ENCODE data around the gene LRRC17. TPM values are rescaled to one million over a fixed set of nuclear protein-coding genes. Genes with fewer than 3 reads are reported as not detected.

The LRRC17 gene
- total and polyA plus RNA-seq, 2 of the 4 experiments (the other 2 are of a cell fraction) = 250 to 280 TPM

DNA sequence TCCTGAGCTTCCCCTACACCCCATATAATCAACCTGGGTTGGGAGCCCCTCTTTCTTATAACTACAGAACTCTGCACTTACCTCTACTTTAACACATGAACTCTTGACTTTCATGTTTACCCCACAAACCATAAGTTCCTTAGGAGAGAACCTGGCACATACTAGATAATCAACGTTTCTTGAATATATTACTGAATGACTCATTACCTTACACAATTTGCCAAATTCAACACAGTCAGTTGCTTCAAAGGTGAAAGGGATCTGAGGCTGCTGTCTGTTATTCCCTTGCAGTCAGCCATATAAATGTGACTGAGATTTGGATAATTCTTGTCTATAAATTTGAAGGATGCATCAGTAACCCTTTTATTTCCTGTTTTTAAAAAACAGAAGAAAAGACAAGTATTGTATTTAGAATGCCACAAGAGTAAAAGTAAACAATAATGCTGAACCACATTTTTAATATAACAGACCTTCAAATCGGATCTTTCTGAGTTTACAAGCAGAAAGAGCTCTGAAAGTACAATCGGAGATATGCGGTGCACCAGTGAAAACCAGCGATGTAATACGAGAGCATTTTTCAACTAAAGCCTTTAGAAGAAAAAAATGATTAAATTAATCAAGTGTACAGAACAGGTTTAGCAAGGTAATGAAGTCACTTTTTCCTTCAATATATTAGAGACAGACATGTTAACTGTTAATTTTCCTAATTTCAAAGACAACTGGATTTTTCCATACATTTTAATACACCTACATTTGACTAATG, 29.5 kb upstream of the LRRC17 start:
- Histone ChIP-seq H3K9me3 (ENCODE audit: control insufficient read depth, insufficient read depth, low read length) (no peaks in the 10 kb centered on the region), H3K18ac (ENCODE audit: low read depth, low read length) (no peak overlapping the region), H3K79me1 (ENCODE audit: low read depth in 1 of 2, low read length in 2 of 2) (no peaks in the 10 kb centered on the region), H2AFZ (replicated peaks; ENCODE audit: low read length, poor library complexity) (no peak overlapping the region), H2BK5ac (ENCODE audit: low read depth, low read length, poor library complexity, severe bottlenecking) (no peak overlapping the region), H2BK120ac (ENCODE audit: low read depth, low read length) (peak overlapping the region; percentile 61), H2AK5ac (ENCODE audit: low read depth, low read length) (no peak overlapping the region), H3K14ac (replicated peaks; ENCODE audit: low read depth, low read length) (0 out of 2 replicates have a peak overlapping the region, but pooled peaks have one; percentile 29), H3K9ac (ENCODE audit: low read depth, low read length) (no peak overlapping the region), H2AK9ac (replicated peaks; ENCODE audit: low read depth, low read length, poor library complexity) (no peak overlapping the region), H3K4ac (ENCODE audit: low read depth, low read length) (no peak overlapping the region; the same call in 1 of the 2 replicates), H3K9me1 (ENCODE audit: insufficient read depth, low read length) (no peaks in the 10 kb centered on the region), H3K56ac (ENCODE audit: extremely low read depth, insufficient read depth, low read length) (no peak overlapping the region; the same call in 1 of the 2 replicates), H3K27me3 (ENCODE audit: control insufficient read depth, insufficient read depth, low read length) (no peaks in the 10 kb centered on the region), H3K4me1 (ENCODE audit: control insufficient read depth, insufficient read depth, low read length) (peaks cover 1% of the 10 kb centered on the region; the same call in 1 of the 2 replicates), H3K27ac (ENCODE audit: insufficient read depth, low read length) (no peak overlapping the region), H4K8ac (ENCODE audit: low read depth in 2 of 2, low read length in 2 of 2) (no peak overlapping the region), H2BK20ac (ENCODE audit: low read depth, low read length) (peak overlapping the region; percentile 57; the same call in 1 of the 2 replicates), H2BK15ac (ENCODE audit: low read depth, low read length) (0 out of 3 replicates have a peak overlapping the region, but pooled peaks have one; percentile 6), H4K20me1 (ENCODE audit: insufficient read depth, low read length) (no peaks in the 10 kb centered on the region), H3K36me3 (ENCODE audit: control insufficient read depth, insufficient read depth, low read length) (no peaks in the 10 kb centered on the region), H3K23ac (ENCODE audit: low read depth, low read length) (no peak overlapping the region; the same call in 1 of the 2 replicates), H4K91ac (ENCODE audit: insufficient read depth, low read depth, low read length) (no peak overlapping the region), H3K4me3 (ENCODE audit: insufficient read depth, low read depth, low read length) (no peak overlapping the region), H3K4me2 (ENCODE audit: low read depth, low read length) (no peak overlapping the region; the same call in 1 of the 2 replicates), H4K5ac (ENCODE audit: low read depth, low read length) (no peak overlapping the region)
- CTCF ChIA-PET = interaction anchor here (0.6 kb wide), 1 partner anchor 12 kb away, joined by 3 read pairs; no protein-coding TSS in a partner anchor
- in situ Hi-C loops (cut with MboI; ENCODE audit: low sequenced_read_pairs) = no loop called here
- DNase-seq = peak; percentile 76
- dilution Hi-C loops (cut with HindIII; ENCODE audit: low sequenced_read_pairs, unreplicated experiment) = no loop called here
- peak; percentile 46; the same call in 1 of the 2 replicates for ATAC-seq (ENCODE audit: low read depth)
- WGBS, 2 experiments (ENCODE audit: extremely low coverage in 2 of 2, insufficient read length in 1 of 2) = no CpG with 5 or more reads among the region's 6 CpGs
- no TSS peak for BruUV-seq (replicated peaks)
- intact Hi-C loops (cut with micrococcal nuclease) = no loop called here
- POLR2A ChIA-PET (ENCODE audit: unreplicated experiment) = no interaction called here
- TF ChIP-seq NFE2L2 (IDR thresholded peaks at IDR 0.05; ENCODE audit: low read depth, low read length) (no peak), CEBPB (IDR thresholded peaks at IDR 0.05; ENCODE audit: low read depth, low read length) (peak; percentile 79), CHD1 (IDR thresholded peaks at IDR 0.05; ENCODE audit: low read depth, low read length) (no peak), FOS (IDR thresholded peaks at IDR 0.05; ENCODE audit: low read depth, low read length) (peak; percentile 64; the same call in 1 of the 2 replicates)

Measured in IMR-90 (cell line).